GM18951 (cell line): Measurements from ENCODE around the gene NME8.
"Not testable (repeated sequence)": the region's sequence is repeated elsewhere in the genome, so short reads cannot be mapped to it uniquely, and the experiment has no call there.

Experiments used
- POLR2A ChIP-seq: IDR thresholded peaks from 4 replicates; pipeline ENCODE4 v1.6.1; 2011; ENCODE audit warnings: mild to moderate bottlenecking; ENCODE audit not compliant: insufficient read length, insufficient read depth; ENCODE audit errors: extremely low read depth
- in situ Hi-C: fragments of 300-500 bp; cut with MboI; formaldehyde crosslinking; loops from one replicate; pipeline ENCODE4 v1.12.0; 2022; ENCODE audit warnings: low sequenced_read_pairs, mixed read lengths, inconsistent platforms; ENCODE audit not compliant: unreplicated experiment

The NME8 gene

GRCh38 chr7:37848297-37848696 is at the start of gene NME8:
Gene NME8, plus strand, starts transcription at chr7:37848597. Its CDS starts 1,670 bp downstream, at chr7:37850267.
- no peak for TF ChIP-seq POLR2A
- in situ Hi-C loops: loop anchor here (25.0 kb wide), 1 partner anchor 211 kb away; no protein-coding TSS in a partner anchor

GRCh38 chr7:37806152-37806551 is 42.2 kb upstream of the NME8 start:
- no peak for TF ChIP-seq POLR2A
- in situ Hi-C loops: no loop called here

DNA sequence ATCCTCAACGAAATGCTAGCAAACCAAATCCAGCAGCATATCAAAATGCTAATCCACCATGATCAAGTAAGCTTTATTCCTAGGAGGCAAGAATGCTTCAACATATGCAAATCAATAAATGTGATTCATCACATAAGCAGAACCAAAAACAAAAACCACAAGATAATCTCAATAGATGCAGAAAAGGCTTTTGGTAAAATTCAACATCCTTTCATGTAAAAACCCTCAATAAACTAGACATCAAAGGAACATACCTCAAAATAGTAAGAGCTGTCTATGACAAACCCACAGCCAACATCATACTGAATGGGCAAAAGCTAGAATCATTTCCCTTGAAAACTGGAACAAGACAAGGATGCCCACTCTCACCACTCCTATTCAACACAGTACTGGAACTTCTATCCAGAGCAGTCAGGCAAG is 36.2 kb upstream of the NME8 start:
- in situ Hi-C loops: not testable (repeated sequence)

DNA sequence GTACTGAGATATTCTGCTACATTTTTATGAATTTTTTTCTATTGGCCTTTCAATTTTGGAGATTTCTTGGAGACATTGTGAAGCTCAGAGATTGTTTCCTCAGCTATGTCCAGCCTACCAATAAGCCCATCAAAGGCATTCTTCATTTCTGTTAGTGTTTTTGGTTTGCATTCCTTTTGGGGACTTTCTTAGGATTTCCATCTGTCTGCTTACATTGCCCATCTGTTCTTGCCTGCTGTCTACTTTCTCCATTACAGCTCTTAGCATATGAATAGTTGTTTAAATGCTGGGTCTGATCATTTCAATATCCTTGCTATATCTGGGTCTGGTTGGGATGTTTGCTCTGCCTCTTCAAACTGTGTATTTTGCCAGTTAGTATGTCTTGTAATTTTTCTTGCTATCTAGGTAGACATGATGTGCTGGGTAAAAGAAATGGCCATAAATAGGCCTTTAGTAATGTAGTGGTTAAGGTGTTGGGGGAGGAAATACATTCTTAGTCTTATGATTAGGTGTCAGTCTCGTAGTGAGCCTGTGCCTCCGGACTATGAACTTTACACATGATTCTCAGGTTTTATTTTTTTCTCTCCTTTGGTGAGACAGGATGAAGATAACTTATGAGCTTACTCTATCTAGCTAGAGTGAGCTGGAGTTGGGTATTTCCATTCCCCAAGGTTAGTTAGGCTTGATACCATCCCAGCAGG is 32.6 kb upstream of the NME8 start:
- TF ChIP-seq POLR2A: no peak
- in situ Hi-C loops: no loop called here

DNA sequence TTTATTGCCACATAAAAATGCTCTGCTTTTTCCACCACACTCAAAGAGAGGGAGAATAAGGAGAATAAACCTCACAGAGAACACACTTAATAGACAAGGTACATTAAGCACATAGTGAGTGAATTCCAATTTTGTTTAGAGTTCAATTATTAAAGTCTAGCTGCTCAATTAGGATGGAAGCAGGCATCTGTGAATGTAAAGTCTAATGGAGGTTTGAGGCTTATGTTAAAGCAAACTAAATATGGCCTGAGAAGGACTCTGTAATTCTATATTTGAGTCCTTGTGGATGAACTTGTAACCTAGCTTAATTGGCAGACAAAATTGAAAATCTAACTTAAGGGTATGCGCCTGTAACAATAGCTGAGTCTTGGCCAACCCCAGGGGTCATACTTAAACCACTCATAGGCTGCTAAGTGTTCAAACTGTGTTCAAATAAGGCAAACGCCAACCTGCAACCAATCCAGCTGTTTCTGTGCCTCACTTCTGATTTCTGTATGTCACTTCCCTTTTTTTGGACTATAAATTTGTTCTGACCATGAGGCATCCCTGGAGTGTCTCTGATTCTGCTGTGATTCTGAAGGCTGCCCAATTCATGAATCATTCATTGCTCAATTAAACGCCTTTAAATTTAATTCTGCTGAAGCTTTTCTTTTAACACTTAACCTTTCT is 31.3 kb upstream of the NME8 start:
- in situ Hi-C loops: no loop called here
- TF ChIP-seq POLR2A: no peak

GRCh38 chr7:37817591-37817960 is 30.8 kb upstream of the NME8 start:
- no peak for TF ChIP-seq POLR2A
- in situ Hi-C loops: no loop called here

DNA sequence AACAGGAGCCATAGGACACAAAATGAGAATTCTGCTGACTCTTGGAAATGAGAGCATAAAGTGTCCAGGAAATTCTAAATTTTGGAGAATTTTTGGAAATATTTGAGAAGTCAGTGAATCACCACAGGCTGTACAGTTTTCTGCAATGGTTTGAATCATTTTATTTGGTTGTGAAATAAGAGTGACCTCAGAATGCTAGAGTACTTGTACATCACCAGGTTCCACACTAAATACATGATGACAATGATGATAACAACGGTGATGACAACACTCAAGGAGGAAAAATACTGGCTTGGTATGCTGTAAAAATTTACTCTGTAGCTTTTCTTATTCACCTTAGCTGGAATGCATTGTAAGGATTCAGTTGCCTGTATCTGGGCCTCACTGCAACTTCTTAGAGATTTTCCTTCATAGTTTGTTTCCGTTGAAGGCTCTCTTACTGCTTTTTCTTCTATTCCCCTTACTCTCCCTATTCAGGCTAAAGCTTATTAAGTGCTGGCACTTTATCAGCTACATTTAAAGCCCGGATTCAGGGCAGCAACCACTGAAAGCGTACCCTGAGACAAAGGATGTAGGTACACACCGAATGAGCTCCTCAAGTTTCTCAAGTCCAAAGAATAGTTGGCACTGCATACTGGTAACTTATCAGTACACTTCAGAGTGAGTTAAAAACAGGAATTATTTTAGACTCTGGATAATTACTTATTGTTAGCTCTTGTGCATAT is 30.2 kb upstream of the NME8 start:
- in situ Hi-C loops: no loop called here
- TF ChIP-seq POLR2A: no peak

- TF ChIP-seq POLR2A: no peak
- in situ Hi-C loops: loop anchor here (10.0 kb wide), 1 partner anchor 586 kb away; no protein-coding TSS in a partner anchor
These were observed 27.5 kb upstream of the NME8 start for GRCh38 chr7:37820708-37821468.

DNA sequence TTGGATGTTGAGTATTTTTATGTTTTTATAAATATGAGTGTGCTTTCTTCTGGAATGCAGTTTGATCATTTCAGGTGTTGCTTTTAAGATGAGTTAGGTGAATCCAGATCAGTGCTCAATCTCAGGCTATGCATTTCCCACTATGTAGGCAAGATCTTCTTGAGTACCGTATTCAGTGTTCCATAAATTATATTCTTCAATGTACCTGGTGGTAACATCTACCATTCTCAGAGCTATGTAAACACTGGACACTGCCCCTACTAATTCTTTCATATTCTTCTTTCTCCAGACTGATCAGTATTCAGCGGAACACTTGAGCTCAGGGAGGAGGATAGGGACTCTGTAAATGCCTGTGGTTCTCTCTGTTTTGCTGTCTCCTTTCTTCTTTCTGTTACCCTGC is 25.5 kb upstream of the NME8 start:
- in situ Hi-C loops: loop anchor here (10.0 kb wide), 1 partner anchor 588 kb away; no protein-coding TSS in a partner anchor
- TF ChIP-seq POLR2A: no peak

DNA sequence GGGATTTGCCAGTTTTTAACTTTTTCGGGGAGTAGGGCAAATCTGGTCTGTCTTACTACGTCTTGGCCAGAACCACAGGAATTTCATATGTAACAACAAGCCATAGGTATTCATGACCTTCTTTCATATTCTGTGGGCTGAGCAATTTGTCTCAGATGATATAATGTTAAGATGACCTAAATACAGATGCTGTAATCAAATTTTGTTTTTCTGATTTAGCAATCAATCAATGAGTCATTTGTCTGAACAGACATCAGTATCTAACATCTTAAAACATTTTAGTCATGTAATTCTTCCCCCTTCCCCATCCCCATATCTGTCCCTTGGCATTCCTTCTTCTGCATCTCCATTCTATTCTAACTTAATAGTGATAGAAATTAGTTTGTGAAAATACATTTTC is 24.8 kb upstream of the NME8 start:
- in situ Hi-C loops: loop anchor here (10.0 kb wide), 1 partner anchor 589 kb away; no protein-coding TSS in a partner anchor
- TF ChIP-seq POLR2A: no peak

DNA sequence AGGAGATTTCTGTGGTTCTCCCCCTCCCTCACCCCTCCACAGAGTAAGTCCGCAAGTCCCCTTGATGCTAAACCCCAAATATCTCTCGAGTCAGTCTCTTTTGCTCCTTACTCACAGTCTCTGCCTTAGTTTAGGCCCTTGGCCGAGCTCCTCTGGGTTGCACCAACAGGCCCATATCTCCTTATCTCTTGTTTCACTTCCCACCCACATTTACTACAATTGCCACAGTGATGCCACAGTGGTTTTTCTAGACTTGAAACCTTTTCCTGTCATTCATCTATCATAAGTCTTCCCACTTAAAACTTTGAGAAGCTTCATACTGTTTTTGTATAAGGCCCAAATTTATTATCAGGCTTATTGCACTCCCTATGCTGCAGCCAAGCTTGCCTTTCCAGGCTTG is 23.4 kb upstream of the NME8 start:
- no peak for TF ChIP-seq POLR2A
- in situ Hi-C loops: loop anchor here (10.0 to 25.0 kb wide), 2 partner anchors 188 to 590 kb away; no protein-coding TSS in a partner anchor

- in situ Hi-C loops: loop anchor here (10.0 to 25.0 kb wide), 2 partner anchors 190 to 592 kb away; no protein-coding TSS in a partner anchor
- no peak for TF ChIP-seq POLR2A
These were observed 21.6 kb upstream of the NME8 start for GRCh38 chr7:37826825-37827224.

GRCh38 chr7:37831244-37831643 is 17.2 kb upstream of the NME8 start:
- TF ChIP-seq POLR2A: no peak
- in situ Hi-C loops: loop anchor here (25.0 kb wide), 1 partner anchor 194 kb away; no protein-coding TSS in a partner anchor
